Stimulated activated CD4-positive, alpha-beta T cell treated with anti-CD3 and anti-CD28 coated beads, Interleukin-15, amount 100 ng/mL, for 48 hours (primary cell): Measurements from ENCODE around the gene FCER2.

Experiments used
- DNase-seq, 2 donors: peaks; one replicate each; pipeline ENCODE4 v3.0.0-alpha.2; 2020; ENCODE audit warnings: low read depth in 2 of 2

FCER2 gene

GRCh38 chr19:7647156-7647555 is 54.8 kb downstream of the FCER2 start:
- no peak for DNase-seq

GRCh38 chr19:7646426-7646700 is 55.6 kb downstream of the FCER2 start:
- no peak for DNase-seq

DNA sequence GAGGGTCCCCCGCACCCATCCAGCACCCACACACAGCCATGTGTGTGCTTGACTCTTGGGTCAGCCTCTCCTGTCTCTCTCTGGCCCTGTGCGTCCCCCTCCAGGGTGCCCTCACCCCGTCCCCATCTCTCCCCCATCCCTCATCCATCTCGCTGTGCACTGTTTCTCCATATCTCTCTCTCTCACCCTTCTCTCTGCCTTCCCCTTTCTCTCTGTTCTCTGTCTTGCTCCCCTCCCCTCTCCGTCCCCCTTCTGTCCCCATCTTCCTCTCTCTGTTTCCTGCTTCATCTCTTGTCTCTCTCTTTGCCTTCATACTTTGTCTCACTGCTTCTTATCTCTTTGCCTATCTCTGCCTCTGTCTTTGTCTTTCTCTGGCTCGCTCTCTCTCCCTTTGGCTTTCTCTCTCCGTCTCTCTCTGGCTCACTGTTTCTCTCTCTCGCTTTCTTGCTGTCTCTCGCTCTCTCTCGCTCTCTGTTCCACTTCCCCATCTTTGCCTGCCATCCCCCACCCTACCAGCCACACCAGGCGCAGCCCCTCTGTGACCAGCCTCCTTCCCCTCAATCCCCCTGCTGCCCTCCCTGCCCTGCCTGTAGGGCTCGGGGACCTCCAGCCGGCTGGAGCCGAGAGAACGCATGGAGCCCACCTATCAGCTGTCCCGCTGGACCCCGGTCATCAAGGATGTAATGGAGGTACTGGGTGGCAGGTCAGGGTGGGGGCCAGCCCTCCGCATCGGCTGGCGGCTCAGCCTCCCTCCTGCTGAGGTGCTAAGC is 56.1 kb downstream of the FCER2 start:
- DNase-seq, result no peak

- DNase-seq, result no peak
Observed at GRCh38 chr19:7645163-7645562, 56.8 kb downstream of the FCER2 start.

GRCh38 chr19:7644550-7644877 is 57.4 kb downstream of the FCER2 start:
- DNase-seq, result no peak

DNA sequence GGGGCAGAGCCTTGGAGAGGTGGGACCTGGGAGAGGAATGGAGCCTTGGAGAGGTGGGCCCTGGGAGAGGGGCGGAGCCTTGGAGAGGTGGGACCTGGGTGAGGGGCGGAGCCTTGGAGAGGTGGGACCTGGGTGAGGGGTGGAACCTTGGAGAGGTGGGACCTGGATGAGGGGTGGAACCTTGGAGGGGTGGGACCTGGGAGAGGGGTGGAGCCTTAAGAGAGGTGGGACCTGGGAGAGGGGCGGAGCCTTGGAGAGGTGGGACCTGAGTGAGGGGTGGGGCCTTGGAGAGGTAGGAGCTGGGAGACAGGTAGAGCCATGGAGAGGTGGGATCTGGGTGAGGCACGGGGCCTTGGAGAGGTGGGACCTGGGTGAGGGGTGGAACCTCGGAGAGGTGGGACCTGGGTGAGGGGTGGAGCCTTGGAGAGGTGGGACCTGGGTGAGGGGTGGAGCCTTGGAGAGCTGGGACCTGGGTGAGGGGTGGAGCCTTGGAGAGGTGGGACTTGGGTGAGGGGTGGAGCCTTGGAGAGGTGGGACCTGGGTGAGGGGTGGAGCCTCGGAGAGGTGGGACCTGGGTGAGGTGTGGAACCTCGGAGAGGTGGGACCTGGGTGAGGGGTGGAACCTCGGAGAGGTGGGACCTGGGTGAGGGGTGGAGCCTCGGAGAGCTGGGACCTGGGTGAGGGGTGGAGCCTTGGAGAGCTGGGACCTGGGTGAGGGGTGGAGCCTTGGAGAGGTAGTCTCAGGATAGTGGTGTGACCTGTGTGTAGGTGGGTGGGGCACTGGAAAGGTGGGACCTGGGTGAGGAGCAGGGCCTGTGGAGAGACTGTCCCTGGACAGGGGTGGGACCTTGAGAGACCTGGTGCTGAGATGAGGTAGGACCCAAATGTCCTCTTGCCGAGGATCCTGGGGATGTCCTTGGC is 58.0 kb downstream of the FCER2 start:
- peak in 1 of 2 donors; percentile 27 for DNase-seq

DNA sequence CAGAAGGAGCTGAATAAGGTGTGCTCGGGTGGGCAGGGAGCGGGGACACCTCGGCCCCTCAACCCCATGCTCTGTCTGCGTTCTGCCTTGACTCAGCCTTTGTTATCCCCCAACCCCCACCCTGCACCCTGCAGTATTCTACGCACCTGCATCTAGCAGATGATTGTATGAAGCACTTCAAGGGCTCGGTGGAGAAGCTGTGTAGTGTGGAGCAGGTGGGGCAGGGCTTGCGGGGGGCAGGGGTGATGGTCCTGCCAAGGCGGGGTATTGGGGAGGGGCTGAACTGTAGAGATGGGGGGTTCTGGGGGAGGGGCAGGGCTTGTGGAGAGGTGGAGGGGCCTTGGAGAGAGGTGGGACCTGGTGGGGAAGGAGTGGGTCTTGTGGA is 58.9 kb downstream of the FCER2 start:
- DNase-seq, result no peak

DNA sequence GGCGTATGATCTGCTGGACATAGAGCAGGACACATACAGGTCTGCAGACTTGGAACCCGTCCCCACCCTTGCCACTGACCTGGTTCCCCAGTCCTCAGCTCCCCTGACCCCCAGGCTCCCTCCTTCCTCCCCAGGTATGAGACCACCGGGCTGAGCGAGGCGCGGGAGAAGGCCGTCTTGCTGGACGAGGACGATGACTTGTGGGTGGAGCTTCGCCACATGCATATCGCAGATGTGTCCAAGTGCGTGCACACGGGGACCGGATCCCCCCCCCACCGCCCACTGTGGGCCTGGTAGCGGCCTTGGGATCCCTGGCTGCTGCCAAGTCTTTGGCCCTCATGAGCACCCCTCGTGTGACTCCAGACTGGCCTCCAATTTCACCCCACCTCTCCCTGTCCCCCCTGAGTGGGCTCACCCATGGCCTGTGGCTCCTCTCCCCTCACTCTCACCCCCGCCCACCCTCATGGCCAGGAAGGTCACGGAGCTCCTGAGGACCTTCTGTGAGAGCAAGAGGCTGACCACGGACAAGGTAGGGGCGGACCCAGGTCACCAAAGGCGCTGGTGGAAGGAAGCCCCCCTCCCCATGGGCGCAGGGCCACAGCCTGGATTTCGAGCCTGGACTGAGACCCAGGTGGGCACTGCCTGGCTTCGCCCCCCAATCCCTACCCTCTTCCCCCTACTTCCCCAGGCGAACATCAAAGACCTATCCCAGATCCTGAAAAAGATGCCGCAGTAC is 59.5 kb downstream of the FCER2 start:
- DNase-seq, result no peak

DNA sequence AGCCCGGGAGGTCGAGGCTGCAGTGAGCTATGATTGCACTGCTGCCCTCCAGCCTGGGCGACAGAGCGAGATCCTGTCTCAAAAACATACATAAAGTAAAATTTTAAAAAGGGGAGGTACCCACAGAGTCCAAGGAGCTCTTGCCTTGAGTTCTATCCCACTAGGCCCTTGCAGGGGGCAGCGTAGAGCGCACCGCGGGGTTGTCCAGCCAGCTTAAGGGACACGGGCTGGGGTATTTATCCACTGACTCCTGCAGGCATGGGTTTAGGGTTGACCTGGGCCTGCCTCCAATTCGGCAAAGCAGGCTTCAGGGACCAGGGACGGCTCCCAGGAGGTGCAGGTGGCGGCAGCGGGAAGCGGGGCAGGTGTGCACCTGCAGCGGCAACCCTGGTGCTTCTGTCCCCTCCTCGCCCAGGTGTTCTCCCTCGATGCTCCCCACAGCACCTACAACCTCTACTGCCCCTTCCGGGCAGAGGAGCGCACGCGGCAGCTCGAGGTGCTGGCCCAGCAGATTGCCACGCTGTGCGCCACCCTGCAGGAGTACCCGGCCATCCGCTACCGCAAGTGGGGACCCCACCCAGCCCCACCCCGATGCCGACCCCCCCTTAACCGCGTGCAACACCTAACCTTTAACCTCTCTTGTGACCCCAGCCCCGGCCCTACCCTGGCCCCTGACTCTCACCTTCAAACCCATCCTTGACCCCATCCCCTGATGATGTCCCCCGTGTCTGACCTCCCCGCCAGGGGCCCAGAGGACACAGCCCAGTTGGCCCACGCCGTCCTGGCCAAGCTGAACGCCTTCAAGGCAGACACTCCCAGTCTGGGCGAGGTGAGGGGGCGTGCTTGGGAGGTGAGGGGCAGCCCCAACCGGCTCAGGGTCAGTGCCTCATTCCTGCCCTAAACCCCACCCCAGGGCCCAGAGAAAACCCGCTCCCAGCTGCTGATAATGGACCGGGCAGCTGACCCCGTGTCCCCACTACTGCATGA is 60.3 kb downstream of the FCER2 start:
- no peak for DNase-seq

GRCh38 chr19:7640803-7641202 is 61.1 kb downstream of the FCER2 start:
- no peak for DNase-seq

- no peak for DNase-seq
Observed at GRCh38 chr19:7639863-7640348, 62.0 kb downstream of the FCER2 start.

GRCh38 chr19:7638802-7639465 is 63.0 kb downstream of the FCER2 start:
- no peak for DNase-seq
